H1 (cell line): ENCODE results near the gene CDKL5. TPM values are rescaled to one million over a fixed set of nuclear protein-coding genes. Genes with fewer than 3 reads are reported as not detected.

Experiments used
- CBX8 ChIP-seq: fragments of 300-800, 300-1000 bp; sonication (generic); IDR thresholded peaks from 2 replicates; pipeline ENCODE4 v1.7.1; 2016; ENCODE audit warnings: low read depth, low read length, borderline replicate concordance
- GABPA ChIP-seq: IDR thresholded peaks from 2 replicates; pipeline ENCODE4 v1.6.1; 2011; ENCODE audit warnings: mild to moderate bottlenecking, low read length, moderate library complexity, borderline replicate concordance; ENCODE audit not compliant: insufficient read depth
- JUND ChIP-seq: IDR thresholded peaks from 2 replicates; pipeline ENCODE4 v1.6.1; 2011; ENCODE audit warnings: mild to moderate bottlenecking, improper control_type of control experiment, low read length
- KDM4A ChIP-seq: IDR thresholded peaks from one replicate; pipeline ENCODE4 v1.7.1; 2012; ENCODE audit warnings: low read depth, mild to moderate bottlenecking, moderate library complexity, low read length, inconsistent platforms; ENCODE audit not compliant: severe bottlenecking
- SIN3A ChIP-seq, 2 experiments: IDR thresholded peaks in 1 of 2; conservative IDR thresholded peaks in 1 of 2; 2 replicates each; pipeline ENCODE4 v1.6.1; 2011 to 2012; ENCODE audit warnings: low read length in 2 of 2, improper control_type of control experiment in 1 of 2, low read depth in 1 of 2, mild to moderate bottlenecking in 1 of 2
- polyA plus RNA-seq, 7 experiments: library from polyadenylated mRNA; depleted of rRNA in 3 of 7; stranded (reverse) in 5 of 7; unstranded in 2 of 7; fragments of >200 nt in 5 of 7; fragments of 200-250 nt in 2 of 7; gene quantifications; 1 replicate in 5 of 7; 2 replicates in 1 of 7; 4 replicates in 1 of 7; pipeline versions ENCODE4 v1.2.1 to v1.2.3, GENCODE V29; 2011 to 2013; ENCODE audit warnings: missing spikeins in 2 of 7, mixed read lengths in 2 of 7
- total RNA-seq: library from RNA; stranded (reverse); fragmentation: NEBNext Ultra II Directional; extraction: Animal tissue kit (Norgen Biotek cat#: 25700); gene quantifications from 2 replicates; pipeline ENCODE4 v1.2.1, GENCODE V29; 2021

Gene CDKL5
- total and polyA plus RNA-seq, 2 of the 8 experiments (the other 6 are each of a cell fraction or from before 2014, with no cell fraction given): 5.5 to 15.6 TPM

DNA sequence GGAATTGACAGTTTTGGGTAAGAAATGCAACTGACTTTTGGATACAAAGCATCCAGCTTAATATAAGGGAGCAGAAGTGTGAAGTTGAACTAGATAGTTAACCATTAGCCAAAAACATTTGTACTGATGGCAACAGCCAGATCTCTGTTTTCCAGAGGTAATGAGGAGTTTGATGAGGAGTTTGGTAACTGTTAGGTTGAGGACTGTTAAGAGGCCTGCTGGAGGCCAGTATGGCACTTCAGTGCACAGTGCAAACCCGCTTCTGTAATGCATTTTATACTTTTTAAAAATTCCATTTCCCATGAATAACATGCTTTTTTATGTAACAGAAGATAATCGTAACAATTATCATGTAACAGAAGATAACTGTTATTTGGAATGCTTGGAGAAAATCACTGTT lies 30.0 kb downstream of the CDKL5 start (continued):
- TF ChIP-seq GABPA (no peak), KDM4A (no peak), JUND (no peak), CBX8 (no peak), SIN3A (conservative IDR thresholded peaks at IDR 0.05 in 1 of 2, IDR thresholded peaks at IDR 0.05 in 1 of 2; ENCODE audit: low read depth in 1 of 2, low read length in 2 of 2) (no peak)
